ENCODE results near the gene CDK5RAP2. TPM values are rescaled to one million over a fixed set of nuclear protein-coding genes. Genes with fewer than 3 reads are reported as not detected.

CDK5RAP2 gene
- polyA plus RNA-seq, 1 experiment: 30.3 TPM

GRCh38 chr9:120442308-120442995, 137.5 kb downstream of the CDK5RAP2 start:
- peak overlapping the region; percentile 77 for H3K27ac ChIP-seq (ENCODE audit: low read depth, low read length)
- CTCF ChIA-PET: interaction anchor here (1.8 to 3.8 kb wide), 3 partner anchors 35 to 76 kb away, joined by 6 to 27 read pairs (median 13); no protein-coding TSS in a partner anchor
- POLR2A ChIA-PET: no interaction called here
- no peaks in the 10 kb centered on the region for H3K9me3 ChIP-seq (ENCODE audit: control insufficient read depth, insufficient read depth, low read length)
- DNase-seq (ENCODE audit: low read depth, low spot score): no peak
- H3K4me3 ChIP-seq (ENCODE audit: low read depth, low read length): no peak overlapping the region
- H3K27me3 ChIP-seq (ENCODE audit: control insufficient read depth, insufficient read depth, low read length): no peaks in the 10 kb centered on the region
- TF ChIP-seq, protein P1, sequence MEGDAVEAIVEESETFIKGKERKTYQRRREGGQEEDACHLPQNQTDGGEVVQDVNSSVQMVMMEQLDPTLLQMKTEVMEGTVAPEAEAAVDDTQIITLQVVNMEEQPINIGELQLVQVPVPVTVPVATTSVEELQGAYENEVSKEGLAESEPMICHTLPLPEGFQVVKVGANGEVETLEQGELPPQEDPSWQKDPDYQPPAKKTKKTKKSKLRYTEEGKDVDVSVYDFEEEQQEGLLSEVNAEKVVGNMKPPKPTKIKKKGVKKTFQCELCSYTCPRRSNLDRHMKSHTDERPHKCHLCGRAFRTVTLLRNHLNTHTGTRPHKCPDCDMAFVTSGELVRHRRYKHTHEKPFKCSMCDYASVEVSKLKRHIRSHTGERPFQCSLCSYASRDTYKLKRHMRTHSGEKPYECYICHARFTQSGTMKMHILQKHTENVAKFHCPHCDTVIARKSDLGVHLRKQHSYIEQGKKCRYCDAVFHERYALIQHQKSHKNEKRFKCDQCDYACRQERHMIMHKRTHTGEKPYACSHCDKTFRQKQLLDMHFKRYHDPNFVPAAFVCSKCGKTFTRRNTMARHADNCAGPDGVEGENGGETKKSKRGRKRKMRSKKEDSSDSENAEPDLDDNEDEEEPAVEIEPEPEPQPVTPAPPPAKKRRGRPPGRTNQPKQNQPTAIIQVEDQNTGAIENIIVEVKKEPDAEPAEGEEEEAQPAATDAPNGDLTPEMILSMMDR (IDR thresholded peaks at IDR 0.05; ENCODE audit: low read depth, low read length): no peak

DNA sequence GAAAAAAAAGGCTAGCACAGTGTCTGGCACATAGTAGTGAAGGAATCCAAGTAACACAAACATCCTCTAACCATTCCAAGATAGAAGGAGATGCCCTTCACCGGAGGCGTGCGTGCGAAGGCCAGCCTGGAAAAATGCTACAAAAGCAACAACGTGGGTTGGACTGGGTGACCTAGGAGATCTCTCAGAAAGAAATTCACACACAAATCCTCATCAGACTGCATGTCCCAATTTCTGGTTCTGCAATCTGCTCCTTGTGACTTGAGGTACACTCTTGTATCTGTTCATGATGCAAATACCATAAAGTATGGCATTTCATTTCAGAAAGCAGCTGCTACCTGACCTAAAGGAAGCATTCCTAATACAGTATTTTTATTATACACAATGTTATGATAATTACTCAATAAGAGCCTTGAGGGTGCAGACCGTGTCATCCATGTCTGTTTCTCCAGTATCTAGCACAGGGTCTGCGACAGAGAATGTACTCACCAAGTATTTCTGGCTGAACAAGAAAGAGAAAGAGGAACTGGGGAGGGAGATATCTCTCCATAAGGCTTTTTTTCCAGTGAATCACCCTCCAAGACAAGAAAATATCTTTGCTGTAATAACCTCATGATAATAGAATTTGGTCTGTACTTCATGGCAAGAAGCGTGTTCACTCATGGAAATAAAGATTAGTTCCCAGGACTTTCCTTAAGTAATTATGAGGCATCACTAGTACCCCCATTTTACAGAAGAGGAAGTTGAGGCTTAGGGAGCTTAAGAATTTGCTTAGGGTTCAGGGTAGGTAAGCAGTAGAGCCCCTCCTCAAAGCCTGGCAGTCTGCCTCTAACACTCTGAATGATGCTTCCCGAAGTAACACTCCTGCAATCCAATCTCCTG, 138.3 kb downstream of the CDK5RAP2 start:
- peak overlapping the region; percentile 77 for H3K27ac ChIP-seq (ENCODE audit: low read depth, low read length)
- ChIA-PET POLR2A (no interaction called here), CTCF (interaction anchor here (3.8 kb wide), 1 partner anchor 36 kb away, joined by 27 read pairs; no protein-coding TSS in a partner anchor)

DNA sequence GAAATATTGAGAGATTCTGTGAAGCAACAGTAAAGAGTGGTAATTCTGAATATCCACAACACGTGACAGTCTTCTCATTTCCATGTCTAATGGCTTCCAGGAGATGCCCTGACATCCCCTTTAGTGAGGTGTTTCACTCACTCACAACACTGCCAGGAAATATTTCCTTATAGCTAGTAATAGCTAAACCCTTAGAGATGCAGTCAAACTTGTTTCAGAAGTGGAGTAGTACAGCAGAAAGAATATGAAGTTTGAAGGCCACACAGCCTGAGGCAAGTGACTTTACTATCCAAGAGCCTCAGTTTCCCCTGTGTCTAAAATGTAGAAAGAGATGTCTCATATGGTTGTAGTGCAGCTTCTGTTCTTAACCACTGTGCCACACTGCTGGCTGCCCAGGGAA, 139.2 kb downstream of the CDK5RAP2 start:
- no peak overlapping the region for H3K27ac ChIP-seq (ENCODE audit: low read depth, low read length)
- H3K27me3 ChIP-seq (ENCODE audit: control insufficient read depth, insufficient read depth, low read length): no peaks in the 10 kb centered on the region
- CTCF ChIA-PET: interaction anchor here (3.8 kb wide), 1 partner anchor 37 kb away, joined by 27 read pairs; no protein-coding TSS in a partner anchor
- no peak overlapping the region for H3K4me3 ChIP-seq (ENCODE audit: low read depth, low read length)
- TF ChIP-seq, protein P1 (IDR thresholded peaks at IDR 0.05; ENCODE audit: low read depth, low read length): no peak
- POLR2A ChIA-PET: no interaction called here
- H3K9me3 ChIP-seq (ENCODE audit: control insufficient read depth, insufficient read depth, low read length): no peaks in the 10 kb centered on the region
- DNase-seq (ENCODE audit: low read depth, low spot score): no peak

More for the DNA sequence above, 138.3 kb downstream of the CDK5RAP2 start:
- TF ChIP-seq, protein P1 (IDR thresholded peaks at IDR 0.05; ENCODE audit: low read depth, low read length): no peak
- DNase-seq (ENCODE audit: low read depth, low spot score): peak; percentile 47
- no peaks in the 10 kb centered on the region for H3K9me3 ChIP-seq (ENCODE audit: control insufficient read depth, insufficient read depth, low read length)
- no peak overlapping the region for H3K4me3 ChIP-seq (ENCODE audit: low read depth, low read length)
- H3K27me3 ChIP-seq (ENCODE audit: control insufficient read depth, insufficient read depth, low read length): no peaks in the 10 kb centered on the region

DNA sequence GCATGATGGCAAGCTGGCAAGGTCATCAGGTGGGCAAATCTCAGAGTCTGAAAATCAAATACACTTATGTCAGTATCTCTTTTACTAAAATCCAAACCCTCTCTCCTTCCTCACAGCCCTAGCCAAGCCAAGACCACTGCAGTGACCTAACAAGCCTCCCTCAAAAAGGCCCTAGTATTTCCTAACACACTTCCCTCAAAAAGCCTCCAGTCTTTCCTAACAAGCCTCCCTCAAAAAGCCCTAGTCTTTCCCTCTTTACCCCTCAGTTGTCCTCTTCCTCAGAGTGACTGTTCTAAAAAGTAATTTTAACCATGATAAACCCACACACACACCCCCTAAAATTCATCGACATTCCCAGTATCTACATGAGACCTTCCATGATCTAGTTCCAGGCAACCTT, 140.0 kb downstream of the CDK5RAP2 start:
- POLR2A ChIA-PET: no interaction called here
- Histone ChIP-seq H3K4me3 (ENCODE audit: low read depth, low read length) (no peak overlapping the region), H3K27me3 (ENCODE audit: control insufficient read depth, insufficient read depth, low read length) (no peaks in the 10 kb centered on the region), H3K27ac (ENCODE audit: low read depth, low read length) (no peak overlapping the region), H3K9me3 (ENCODE audit: control insufficient read depth, insufficient read depth, low read length) (no peaks in the 10 kb centered on the region)
- CTCF ChIA-PET: interaction anchor here (0.7 to 3.8 kb wide), 4 partner anchors 16 to 94 kb away, joined by 3 to 27 read pairs (median 4); no protein-coding TSS in a partner anchor
- TF ChIP-seq, protein P1 (IDR thresholded peaks at IDR 0.05; ENCODE audit: low read depth, low read length): no peak
- no peak for DNase-seq (ENCODE audit: low read depth, low spot score)

Measured in AG04450 (cell line).